ENCODE measurements around the gene ABCA10.

- TF ChIP-seq CTCF (conservative IDR thresholded peaks at IDR 0.05): no peak
- TF ChIP-seq EZH2 (IDR thresholded peaks at IDR 0.05; ENCODE audit: low read depth): no peak
These were observed 39.8 kb downstream of the ABCA10 start for GRCh38 chr17:69188796-69189195.
